H9 (cell line): ENCODE results near the gene EID1. TPM values are rescaled to one million over a fixed set of nuclear protein-coding genes. Genes with fewer than 3 reads are reported as not detected.

ENCODE experiments used
- DNase-seq: peaks from one replicate; pipeline ENCODE4 v3.0.0-alpha.2; 2017
- H2AFZ ChIP-seq: one replicate; pipeline ENCODE4 v1.6.1; 2013; ENCODE audit warnings: mild to moderate bottlenecking, low read length, control low read depth, moderate library complexity
- H2AK5ac ChIP-seq: 2 replicates; pipeline ENCODE4 v1.6.1; 2013; ENCODE audit warnings: low read length, control low read depth, mixed read lengths; ENCODE audit not compliant: insufficient read length
- H2BK120ac ChIP-seq: one replicate; pipeline ENCODE4 v1.6.1; 2013; ENCODE audit warnings: low read depth, mild to moderate bottlenecking, low read length, control low read depth, inconsistent platforms; ENCODE audit not compliant: poor library complexity, severe bottlenecking
- H2BK12ac ChIP-seq: 2 replicates; pipeline ENCODE4 v1.6.1; 2013; ENCODE audit warnings: low read length, control low read depth, mixed read lengths, low read depth; ENCODE audit not compliant: insufficient read length
- H2BK15ac ChIP-seq: 2 replicates; pipeline ENCODE4 v1.6.1; 2013; ENCODE audit warnings: low read depth, low read length, control low read depth
- H2BK20ac ChIP-seq: one replicate; pipeline ENCODE4 v1.6.1; 2013; ENCODE audit warnings: low read depth, mild to moderate bottlenecking, low read length, control low read depth, inconsistent platforms; ENCODE audit not compliant: poor library complexity, severe bottlenecking
- H2BK5ac ChIP-seq: 2 replicates; pipeline ENCODE4 v1.6.1; 2013; ENCODE audit warnings: low read length, control low read depth, mixed read lengths; ENCODE audit not compliant: insufficient read length
- H3K14ac ChIP-seq: 2 replicates; pipeline ENCODE4 v1.6.1; 2013; ENCODE audit warnings: low read length, control low read depth; ENCODE audit not compliant: insufficient read depth
- H3K18ac ChIP-seq: 2 replicates; pipeline ENCODE4 v1.6.1; 2013; ENCODE audit warnings: low read depth, mild to moderate bottlenecking, mixed read lengths, low read length, control low read depth; ENCODE audit not compliant: insufficient read length
- H3K23ac ChIP-seq: 2 replicates; pipeline ENCODE4 v1.6.1; 2013; ENCODE audit warnings: low read length, control low read depth, mixed read lengths, low read depth; ENCODE audit not compliant: insufficient read length
- H3K23me2 ChIP-seq: 2 replicates; pipeline ENCODE4 v1.6.1; 2013; ENCODE audit warnings: low read depth, mild to moderate bottlenecking, mixed read lengths, low read length, control low read depth; ENCODE audit not compliant: insufficient read length, poor library complexity, severe bottlenecking
- H3K27ac ChIP-seq: 2 replicates; pipeline ENCODE4 v1.5.1; 2013; ENCODE audit warnings: low read length, control low read depth, mixed read lengths, low read depth; ENCODE audit not compliant: insufficient read length
- H3K27me3 ChIP-seq: 2 replicates; pipeline ENCODE4 v1.6.1; 2013; ENCODE audit warnings: low read length, control low read depth, inconsistent platforms; ENCODE audit not compliant: insufficient read depth
- H3K4ac ChIP-seq: 2 replicates; pipeline ENCODE4 v1.6.1; 2013; ENCODE audit warnings: low read depth, mild to moderate bottlenecking, control low read depth, inconsistent platforms, low read length, moderate library complexity
- H3K4me1 ChIP-seq: 2 replicates; pipeline ENCODE4 v1.6.1; 2013; ENCODE audit warnings: low read length, control low read depth, inconsistent platforms; ENCODE audit not compliant: insufficient read depth
- H3K4me2 ChIP-seq: 2 replicates; pipeline ENCODE4 v1.6.1; 2013; ENCODE audit warnings: low read length, control low read depth, mixed read lengths; ENCODE audit not compliant: insufficient read length, insufficient read depth
- H3K56ac ChIP-seq: 2 replicates; pipeline ENCODE4 v1.6.1; 2013; ENCODE audit warnings: low read depth, mild to moderate bottlenecking, mixed read lengths, low read length, control low read depth; ENCODE audit not compliant: insufficient read length
- H3K79me1 ChIP-seq: 2 replicates; pipeline ENCODE4 v1.6.1; 2013; ENCODE audit warnings: low read depth, mild to moderate bottlenecking, moderate library complexity, low read length, control low read depth, inconsistent platforms; ENCODE audit not compliant: insufficient read depth, poor library complexity, severe bottlenecking
- H3K79me2 ChIP-seq: 2 replicates; pipeline ENCODE4 v1.6.1; 2013; ENCODE audit warnings: low read length, control low read depth, inconsistent platforms; ENCODE audit not compliant: insufficient read depth
- H3K9ac ChIP-seq: 2 replicates; pipeline ENCODE4 v1.6.1; 2013; ENCODE audit warnings: low read length, control low read depth, mixed read lengths; ENCODE audit not compliant: insufficient read length; ENCODE audit errors: extremely low read depth
- H3K9me3 ChIP-seq: one replicate; pipeline ENCODE4 v1.6.1; 2013; ENCODE audit warnings: low read depth, low read length, inconsistent platforms; ENCODE audit not compliant: control insufficient read depth
- H3T11ph ChIP-seq: one replicate; pipeline ENCODE4 v1.6.1; 2013; ENCODE audit warnings: mild to moderate bottlenecking, low read length, control low read depth, inconsistent platforms
- H4K20me1 ChIP-seq: one replicate; pipeline ENCODE4 v1.6.1; 2013; ENCODE audit not compliant: control insufficient read depth, insufficient read length, insufficient read depth
- H4K5ac ChIP-seq: 2 replicates; pipeline ENCODE4 v1.6.1; 2013; ENCODE audit warnings: low read depth, mild to moderate bottlenecking, mixed read lengths, low read length, control low read depth; ENCODE audit not compliant: insufficient read length
- H4K8ac ChIP-seq: replicated peaks from 2 replicates; pipeline ENCODE4 v1.6.1; 2013; ENCODE audit warnings: low read length, control low read depth, mixed read lengths, low read depth; ENCODE audit not compliant: insufficient read length
- H4K91ac ChIP-seq: 2 replicates; pipeline ENCODE4 v1.6.1; 2013; ENCODE audit warnings: low read depth, mild to moderate bottlenecking, moderate library complexity, mixed read lengths, low read length, control low read depth; ENCODE audit not compliant: insufficient read length
- H3K27ac Mint-ChIP-seq, 3 experiments: 2 replicates in 2 of 3; 3 replicates in 1 of 3; pipeline ENCODE4 v1.8.0; 2020 to 2021; ENCODE audit warnings: mixed read lengths in 3 of 3, mild to moderate bottlenecking in 1 of 3, moderate library complexity in 1 of 3
- H3K27me3 Mint-ChIP-seq: 2 replicates; pipeline ENCODE4 v1.8.0; 2021; ENCODE audit warnings: low read depth, mild to moderate bottlenecking, moderate library complexity, mixed read lengths
- H3K36me3 Mint-ChIP-seq, 3 experiments: 2 replicates in 2 of 3; 3 replicates in 1 of 3; pipeline ENCODE4 v1.8.0; 2020 to 2021; ENCODE audit warnings: low read depth in 3 of 3, mixed read lengths in 3 of 3; ENCODE audit not compliant: insufficient read depth in 1 of 3
- H3K4me1 Mint-ChIP-seq, 2 experiments: 2 replicates each; pipeline ENCODE4 v1.8.0; 2020; ENCODE audit warnings: mixed read lengths in 2 of 2
- H3K4me3 Mint-ChIP-seq, 2 experiments: 2 replicates in 1 of 2; 3 replicates in 1 of 2; pipeline ENCODE4 v1.8.0; 2020 to 2021; ENCODE audit warnings: mild to moderate bottlenecking in 2 of 2, mixed read lengths in 2 of 2, moderate library complexity in 1 of 2
- H3K9me3 Mint-ChIP-seq, 2 experiments: 2 replicates in 1 of 2; 3 replicates in 1 of 2; pipeline ENCODE4 v1.8.0; 2020; ENCODE audit warnings: mild to moderate bottlenecking in 2 of 2, mixed read lengths in 2 of 2, moderate library complexity in 1 of 2
- WGBS: extraction: QIAGEN DNeasy Blood & Tissue Kit; methylation state at CpG from one replicate; pipeline ENCODE4 v1.1.7; 2013; ENCODE audit warnings: missing lambda C conversion rate, low lambda C conversion rate, mixed read lengths; ENCODE audit not compliant: insufficient read length; ENCODE audit errors: extremely low coverage; 5-methylcytosine and 5-hydroxymethylcytosine counted together
- total RNA-seq: library from RNA; stranded (reverse); gene quantifications from 2 replicates; pipeline ENCODE4 v1.2.1, GENCODE V29; 2021
- TF ChIP-seq, protein P1 (sequence below): fragments of 200-600 bp; sonication (generic); conservative IDR thresholded peaks from 3 replicates; pipeline ENCODE4 v1.8.0; 2021; ENCODE audit warnings: antibody characterized with exemption, mild to moderate bottlenecking

Gene EID1
- total RNA-seq, 1 experiment from 2014 or later: 113 TPM

DNA sequence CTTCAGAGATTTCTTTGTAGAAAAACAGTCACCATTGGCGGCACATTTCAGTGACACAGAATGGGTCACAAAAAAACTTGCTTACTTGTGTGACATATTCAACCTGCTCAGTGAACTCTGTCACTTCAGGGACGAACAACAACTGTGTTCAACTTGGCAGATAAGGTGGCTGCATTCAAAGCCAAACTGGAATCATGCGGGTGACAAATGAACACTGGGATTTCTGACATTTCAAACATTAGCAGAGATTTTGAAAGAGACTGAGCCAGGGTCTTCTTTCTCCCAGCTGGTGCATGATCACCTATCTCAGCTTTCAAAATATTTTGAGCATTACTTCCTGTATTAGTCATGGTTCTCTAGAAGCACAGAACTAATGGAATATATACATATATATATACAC lies 1.9 kb upstream of the EID1 start:
- H3K4ac ChIP-seq: no peak overlapping the region
- WGBS: no CpG with 5 or more reads among the region's 3 CpGs
- TF ChIP-seq, protein P1, sequence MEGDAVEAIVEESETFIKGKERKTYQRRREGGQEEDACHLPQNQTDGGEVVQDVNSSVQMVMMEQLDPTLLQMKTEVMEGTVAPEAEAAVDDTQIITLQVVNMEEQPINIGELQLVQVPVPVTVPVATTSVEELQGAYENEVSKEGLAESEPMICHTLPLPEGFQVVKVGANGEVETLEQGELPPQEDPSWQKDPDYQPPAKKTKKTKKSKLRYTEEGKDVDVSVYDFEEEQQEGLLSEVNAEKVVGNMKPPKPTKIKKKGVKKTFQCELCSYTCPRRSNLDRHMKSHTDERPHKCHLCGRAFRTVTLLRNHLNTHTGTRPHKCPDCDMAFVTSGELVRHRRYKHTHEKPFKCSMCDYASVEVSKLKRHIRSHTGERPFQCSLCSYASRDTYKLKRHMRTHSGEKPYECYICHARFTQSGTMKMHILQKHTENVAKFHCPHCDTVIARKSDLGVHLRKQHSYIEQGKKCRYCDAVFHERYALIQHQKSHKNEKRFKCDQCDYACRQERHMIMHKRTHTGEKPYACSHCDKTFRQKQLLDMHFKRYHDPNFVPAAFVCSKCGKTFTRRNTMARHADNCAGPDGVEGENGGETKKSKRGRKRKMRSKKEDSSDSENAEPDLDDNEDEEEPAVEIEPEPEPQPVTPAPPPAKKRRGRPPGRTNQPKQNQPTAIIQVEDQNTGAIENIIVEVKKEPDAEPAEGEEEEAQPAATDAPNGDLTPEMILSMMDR: no peak
- no peaks in the 10 kb centered on the region for H3K27me3 ChIP-seq
- Mint-ChIP-seq H3K4me1 (peaks cover 9 to 22% of the 10 kb centered on the region in 2 experiments), H3K36me3 (peaks cover 0 to 7% (median 0%) of the 10 kb centered on the region in 3 experiments; a peak in 2 of 7 replicates), H3K27ac (no peak overlapping the region), H3K4me3 (no peak overlapping the region), H3K9me3 (no peaks in the 10 kb centered on the region; a peak in 1 of 5 replicates), H3K27me3 (peaks cover 6% of the 10 kb centered on the region)
- H3K56ac ChIP-seq: no peak overlapping the region
- no peak overlapping the region for H3K14ac ChIP-seq
- H2AFZ ChIP-seq: no peak overlapping the region
- no peak overlapping the region for H2BK5ac ChIP-seq
- H2BK15ac ChIP-seq: no peak overlapping the region
- H4K5ac ChIP-seq: no peak overlapping the region
- no peaks in the 10 kb centered on the region for H4K20me1 ChIP-seq
- no peak overlapping the region for H4K8ac ChIP-seq
- no peak overlapping the region for H4K91ac ChIP-seq
- no peak overlapping the region for H2BK120ac ChIP-seq
- H3K9ac ChIP-seq: no peak overlapping the region
- H3K27ac ChIP-seq: no peak overlapping the region
- H2AK5ac ChIP-seq: no peak overlapping the region
- H3K4me1 ChIP-seq: no peaks in the 10 kb centered on the region
- no peak overlapping the region for H3K4me2 ChIP-seq
- no peak overlapping the region for H2BK12ac ChIP-seq
- no peak overlapping the region for H2BK20ac ChIP-seq
- H3K9me3 ChIP-seq: no peaks in the 10 kb centered on the region
- H3K23ac ChIP-seq: no peak overlapping the region
- H3K79me2 ChIP-seq: peaks cover 4% of the 10 kb centered on the region; the same call in 1 of the 2 replicates
- H3T11ph ChIP-seq: no peak overlapping the region
- no peak overlapping the region for H3K18ac ChIP-seq
- no peak for DNase-seq
- H3K79me1 ChIP-seq: no peaks in the 10 kb centered on the region
- no peaks in the 10 kb centered on the region for H3K23me2 ChIP-seq
